GM19035 (cell line): ENCODE measurements around the gene MAG.

Experiments used
- ATAC-seq: cut with Tn5 transposase; IDR thresholded peaks from one replicate; pipeline ENCODE4 v1.9.1; 2021; ENCODE audit not compliant: unreplicated experiment

The MAG gene

GRCh38 chr19:35296644-35297514 is 4.9 kb downstream of the MAG start:
- no peak for ATAC-seq

GRCh38 chr19:35297515-35297848 is 5.5 kb downstream of the MAG start:
- ATAC-seq = no peak

- ATAC-seq = no peak
Measured at GRCh38 chr19:35297922-35298321, 6.0 kb downstream of the MAG start.

GRCh38 chr19:35298561-35298972 is 6.6 kb downstream of the MAG start:
- ATAC-seq = no peak

GRCh38 chr19:35299523-35300338 is 7.8 kb downstream of the MAG start:
- ATAC-seq = no peak

- no peak for ATAC-seq
Measured at GRCh38 chr19:35300339-35300649, 8.3 kb downstream of the MAG start.

- no peak for ATAC-seq
Measured at GRCh38 chr19:35301961-35302360, 10.0 kb downstream of the MAG start.

GRCh38 chr19:35302446-35302845 is 10.5 kb downstream of the MAG start:
- ATAC-seq = no peak

- no peak for ATAC-seq
Measured at GRCh38 chr19:35303357-35303915, 11.5 kb downstream of the MAG start.

- no peak for ATAC-seq
Measured at GRCh38 chr19:35304036-35304435, 12.1 kb downstream of the MAG start.

- no peak for ATAC-seq
Measured at GRCh38 chr19:35305181-35305580, 13.2 kb downstream of the MAG start.

- ATAC-seq = no peak
Measured at GRCh38 chr19:35306473-35307246, 14.7 kb downstream of the MAG start.

GRCh38 chr19:35307931-35308330 is 16.0 kb downstream of the MAG start:
- no peak for ATAC-seq

GRCh38 chr19:35308910-35309309 is 16.9 kb downstream of the MAG start:
- no peak for ATAC-seq

- ATAC-seq = no peak
Measured at GRCh38 chr19:35309481-35310279, 17.7 kb downstream of the MAG start.

- ATAC-seq = no peak
Measured at GRCh38 chr19:35310331-35310730, 18.4 kb downstream of the MAG start.

GRCh38 chr19:35310811-35311465 is 19.0 kb downstream of the MAG start:
- ATAC-seq = no peak

GRCh38 chr19:35311901-35312665 is 20.1 kb downstream of the MAG start:
- ATAC-seq = no peak

GRCh38 chr19:35313587-35313986 is 21.6 kb downstream of the MAG start:
- no peak for ATAC-seq
